Epithelial cell of esophagus (primary cell): ENCODE results near the gene DISP3.

Experiments
- DNase-seq: peaks from one replicate; pipeline ENCODE4 v3.0.0; 2010; ENCODE audit warnings: low read depth
- H3K4me3 ChIP-seq: 2 replicates; pipeline ENCODE4 v1.5.1; 2011; ENCODE audit warnings: mild to moderate bottlenecking, low read length, control low read depth
- TF ChIP-seq, protein P1 (sequence below): IDR thresholded peaks from 2 replicates; pipeline ENCODE4 v1.5.1; 2011; ENCODE audit warnings: low read depth, mild to moderate bottlenecking, low read length, control low read depth, inconsistent platforms; ENCODE audit not compliant: insufficient read depth; ENCODE audit errors: missing control alignments

Gene DISP3

GRCh38 chr1:11526071-11526895 is 47.3 kb downstream of the DISP3 start:
- DNase-seq: peak; percentile 22
- TF ChIP-seq, protein P1, sequence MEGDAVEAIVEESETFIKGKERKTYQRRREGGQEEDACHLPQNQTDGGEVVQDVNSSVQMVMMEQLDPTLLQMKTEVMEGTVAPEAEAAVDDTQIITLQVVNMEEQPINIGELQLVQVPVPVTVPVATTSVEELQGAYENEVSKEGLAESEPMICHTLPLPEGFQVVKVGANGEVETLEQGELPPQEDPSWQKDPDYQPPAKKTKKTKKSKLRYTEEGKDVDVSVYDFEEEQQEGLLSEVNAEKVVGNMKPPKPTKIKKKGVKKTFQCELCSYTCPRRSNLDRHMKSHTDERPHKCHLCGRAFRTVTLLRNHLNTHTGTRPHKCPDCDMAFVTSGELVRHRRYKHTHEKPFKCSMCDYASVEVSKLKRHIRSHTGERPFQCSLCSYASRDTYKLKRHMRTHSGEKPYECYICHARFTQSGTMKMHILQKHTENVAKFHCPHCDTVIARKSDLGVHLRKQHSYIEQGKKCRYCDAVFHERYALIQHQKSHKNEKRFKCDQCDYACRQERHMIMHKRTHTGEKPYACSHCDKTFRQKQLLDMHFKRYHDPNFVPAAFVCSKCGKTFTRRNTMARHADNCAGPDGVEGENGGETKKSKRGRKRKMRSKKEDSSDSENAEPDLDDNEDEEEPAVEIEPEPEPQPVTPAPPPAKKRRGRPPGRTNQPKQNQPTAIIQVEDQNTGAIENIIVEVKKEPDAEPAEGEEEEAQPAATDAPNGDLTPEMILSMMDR: no peak
- H3K4me3 ChIP-seq: no peak overlapping the region

- no peak for DNase-seq
- TF ChIP-seq, protein P1: no peak
- no peak overlapping the region for H3K4me3 ChIP-seq
These were observed 48.8 kb downstream of the DISP3 start for GRCh38 chr1:11527541-11528452.

DNA sequence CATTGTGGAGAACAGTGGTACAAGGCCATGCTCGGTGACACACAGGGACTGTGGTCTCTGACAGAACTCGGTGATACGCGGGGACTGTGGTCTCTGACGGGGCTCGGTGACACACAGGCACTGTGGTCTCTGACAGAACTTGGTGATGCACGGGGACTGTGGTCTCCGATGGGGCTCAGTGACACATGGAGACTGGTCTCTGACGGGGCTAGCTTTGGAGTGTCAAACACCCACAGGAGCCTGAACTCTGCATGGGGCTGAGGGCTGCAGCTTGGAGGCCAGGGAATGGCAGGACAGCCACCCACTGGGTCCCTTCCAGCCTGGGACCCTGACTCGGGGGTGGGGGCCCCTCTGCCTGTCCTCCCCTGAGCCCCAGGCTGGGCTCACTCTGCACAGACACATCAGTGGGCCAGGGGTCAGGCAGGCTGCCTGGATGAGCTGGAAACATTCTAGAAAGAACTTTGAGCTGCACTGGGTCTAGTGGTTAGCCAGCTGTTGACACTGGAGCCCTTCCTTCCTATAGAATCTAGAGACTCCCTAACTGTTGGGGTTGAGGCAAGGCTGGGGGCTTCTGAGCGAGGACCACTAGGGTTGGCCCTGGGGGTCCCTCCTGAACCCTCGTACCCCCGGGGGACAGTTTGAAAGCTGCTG is 49.8 kb downstream of the DISP3 start:
- H3K4me3 ChIP-seq: no peak overlapping the region
- no peak for DNase-seq
- TF ChIP-seq, protein P1: no peak

DNA sequence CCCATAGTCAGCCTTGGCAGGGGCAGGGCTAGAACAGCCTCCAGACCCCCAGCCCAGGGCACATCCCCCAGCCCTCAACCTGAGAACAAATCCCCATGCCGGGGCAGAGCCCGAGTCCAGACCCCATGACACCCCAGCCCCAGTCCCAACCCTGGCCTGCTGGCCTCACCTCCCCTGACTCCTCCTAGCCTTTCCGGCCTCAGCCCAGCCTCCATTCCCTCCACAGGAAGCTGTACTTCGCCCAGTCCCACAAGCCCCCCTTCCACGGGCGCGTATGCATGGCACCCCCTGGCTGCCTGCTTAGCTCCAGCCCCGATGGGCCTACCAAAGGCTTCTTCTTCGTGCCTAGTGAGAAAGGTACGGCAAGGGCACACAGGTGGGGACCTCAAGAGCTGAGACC is 50.4 kb downstream of the DISP3 start:
- DNase-seq: no peak
- TF ChIP-seq, protein P1: no peak
- no peak overlapping the region for H3K4me3 ChIP-seq

- TF ChIP-seq, protein P1: no peak
- H3K4me3 ChIP-seq: no peak overlapping the region
- DNase-seq: no peak
These were observed 51.1 kb downstream of the DISP3 start for GRCh38 chr1:11529763-11530730.

DNA sequence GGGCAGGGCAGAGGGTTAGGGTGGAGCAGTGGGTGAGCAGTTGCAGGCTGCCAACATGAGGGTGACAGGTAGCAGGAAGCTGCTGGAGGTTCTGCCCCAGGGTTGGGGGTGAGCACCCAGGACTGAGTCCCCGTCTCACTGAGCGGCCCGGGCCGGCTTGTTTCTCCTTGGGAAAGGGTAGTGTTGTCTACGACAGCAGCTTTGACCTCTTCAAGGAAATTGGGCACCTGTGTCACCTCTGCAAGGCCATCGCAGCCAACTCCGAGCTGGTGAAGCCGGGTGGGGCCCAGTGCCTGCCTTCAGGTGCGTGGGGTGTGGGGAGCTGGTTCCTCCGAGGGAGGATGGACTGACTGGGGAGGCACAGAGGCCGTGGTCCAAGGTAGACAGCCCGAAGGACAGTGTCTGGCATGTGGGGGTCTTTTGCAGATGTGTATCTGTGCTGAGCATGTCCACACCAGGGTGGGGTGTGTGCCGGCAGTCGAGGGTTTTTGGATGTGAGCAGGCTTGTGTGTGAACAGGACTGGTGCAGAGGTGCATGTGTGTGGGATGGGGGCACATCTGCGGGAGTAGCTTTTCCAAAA is 51.9 kb downstream of the DISP3 start:
- TF ChIP-seq, protein P1: no peak
- no peak for DNase-seq
- no peak overlapping the region for H3K4me3 ChIP-seq
